IMR-90 (cell line): ENCODE data around the gene NPIPB6. TPM values are rescaled to one million over a fixed set of nuclear protein-coding genes. Genes with fewer than 3 reads are reported as not detected.

ENCODE experiments used
- ATAC-seq: fragments of 200-7000 bp; cut with Tn5 transposase; 2 replicates; pipeline ENCODE4 v1.9.1; 2020; ENCODE audit warnings: low read depth, mild to moderate bottlenecking, moderate library complexity
- BruUV-seq: library from RNA; stranded (reverse); fragments of 400-500 nt; replicated peaks from 2 replicates; lab custom pipeline; 2021; lab: Mats Ljungman, UMichigan
- CTCF ChIA-PET: fragments of 300-600 bp; formaldehyde crosslinking; extraction: SDS; loops from one replicate; lab custom pipeline; 2021; ENCODE audit warnings: antibody characterized with exemption; lab: Yijun Ruan, JAX
- POLR2A ChIA-PET: fragments of 300-600 bp; sonication (Branson Sonifier 250); formaldehyde crosslinking; loops from one replicate; lab custom pipeline; 2022; ENCODE audit warnings: antibody characterized with exemption; ENCODE audit not compliant: unreplicated experiment; lab: Charles Lee
- DNase-seq: peaks from one replicate; pipeline ENCODE4 v3.0.0; 2013
- H2AFZ ChIP-seq: replicated peaks from 2 replicates; pipeline ENCODE3; 2013; ENCODE audit warnings: low read length, mild to moderate bottlenecking; ENCODE audit not compliant: poor library complexity
- H2AK5ac ChIP-seq: 2 replicates; pipeline ENCODE4 v1.6.1; 2013; ENCODE audit warnings: low read depth, low read length, inconsistent platforms
- H2AK9ac ChIP-seq: replicated peaks from 2 replicates; pipeline ENCODE3; 2013; ENCODE audit warnings: mild to moderate bottlenecking, low read depth, low read length, moderate library complexity; ENCODE audit not compliant: poor library complexity
- H2BK120ac ChIP-seq: 2 replicates; pipeline ENCODE4 v1.6.1; 2013; ENCODE audit warnings: low read depth, low read length, inconsistent platforms
- H2BK15ac ChIP-seq: 3 replicates; pipeline ENCODE4 v1.6.1; 2013; ENCODE audit warnings: low read depth, low read length, inconsistent platforms
- H2BK20ac ChIP-seq: 2 replicates; pipeline ENCODE4 v1.6.1; 2013; ENCODE audit warnings: low read depth, mild to moderate bottlenecking, inconsistent platforms, low read length, moderate library complexity
- H2BK5ac ChIP-seq: 2 replicates; pipeline ENCODE4 v1.6.1; 2013; ENCODE audit warnings: mild to moderate bottlenecking, low read depth, low read length, inconsistent platforms; ENCODE audit not compliant: poor library complexity, severe bottlenecking
- H3K14ac ChIP-seq: replicated peaks from 2 replicates; pipeline ENCODE4 v1.6.1; 2013; ENCODE audit warnings: low read depth, low read length, inconsistent platforms
- H3K18ac ChIP-seq: 2 replicates; pipeline ENCODE4 v1.6.1; 2013; ENCODE audit warnings: low read depth, low read length, control low read depth
- H3K23ac ChIP-seq: 2 replicates; pipeline ENCODE4 v1.6.1; 2013; ENCODE audit warnings: low read depth, low read length, inconsistent platforms
- H3K27ac ChIP-seq: 2 replicates; pipeline ENCODE4 v1.5.1; 2013; ENCODE audit warnings: mild to moderate bottlenecking, control low read depth, low read length; ENCODE audit not compliant: insufficient read depth
- H3K27me3 ChIP-seq: 2 replicates; pipeline ENCODE4 v1.6.1; 2013; ENCODE audit warnings: low read length; ENCODE audit not compliant: control insufficient read depth, insufficient read depth
- H3K36me3 ChIP-seq: 2 replicates; pipeline ENCODE4 v1.6.1; 2013; ENCODE audit warnings: low read length, mixed read lengths; ENCODE audit not compliant: control insufficient read depth, insufficient read depth
- H3K4ac ChIP-seq: 2 replicates; pipeline ENCODE4 v1.6.1; 2013; ENCODE audit warnings: low read depth, low read length, inconsistent platforms
- H3K4me1 ChIP-seq: 2 replicates; pipeline ENCODE4 v1.6.1; 2013; ENCODE audit warnings: low read length, mixed read lengths; ENCODE audit not compliant: control insufficient read depth, insufficient read depth
- H3K4me2 ChIP-seq: 2 replicates; pipeline ENCODE4 v1.6.1; 2013; ENCODE audit warnings: low read depth, mild to moderate bottlenecking, control low read depth, low read length, moderate library complexity
- H3K4me3 ChIP-seq: 2 replicates; pipeline ENCODE4 v1.5.1; 2013; ENCODE audit warnings: low read depth, mild to moderate bottlenecking, control low read depth, low read length, moderate library complexity; ENCODE audit not compliant: insufficient read depth
- H3K56ac ChIP-seq: 2 replicates; pipeline ENCODE4 v1.6.1; 2013; ENCODE audit warnings: low read length, inconsistent platforms; ENCODE audit not compliant: insufficient read depth; ENCODE audit errors: extremely low read depth
- H3K79me1 ChIP-seq, 2 experiments: 2 replicates each; pipeline ENCODE4 v1.6.1; 2013; ENCODE audit warnings: low read length in 2 of 2, inconsistent platforms in 1 of 2, low read depth in 1 of 2
- H3K9ac ChIP-seq: 2 replicates; pipeline ENCODE4 v1.6.1; 2013; ENCODE audit warnings: low read depth, low read length, control low read depth
- H3K9me1 ChIP-seq: 2 replicates; pipeline ENCODE4 v1.6.1; 2013; ENCODE audit warnings: low read length, inconsistent platforms; ENCODE audit not compliant: insufficient read depth
- H3K9me3 ChIP-seq: 2 replicates; pipeline ENCODE4 v1.6.1; 2013; ENCODE audit warnings: low read length; ENCODE audit not compliant: control insufficient read depth, insufficient read depth
- H4K20me1 ChIP-seq: 2 replicates; pipeline ENCODE4 v1.6.1; 2013; ENCODE audit warnings: low read length, inconsistent platforms; ENCODE audit not compliant: insufficient read depth
- H4K5ac ChIP-seq: 2 replicates; pipeline ENCODE4 v1.6.1; 2013; ENCODE audit warnings: mild to moderate bottlenecking, low read depth, low read length, control low read depth
- H4K8ac ChIP-seq, 2 experiments: 2 replicates each; pipeline ENCODE4 v1.6.1; 2013; ENCODE audit warnings: low read depth in 2 of 2, low read length in 2 of 2, control low read depth in 1 of 2, inconsistent platforms in 1 of 2
- H4K91ac ChIP-seq: 2 replicates; pipeline ENCODE4 v1.6.1; 2013; ENCODE audit warnings: low read depth, low read length, inconsistent platforms; ENCODE audit not compliant: insufficient read depth
- FOS ChIP-seq: fragments of 150-350 bp; IDR thresholded peaks from 2 replicates; pipeline ENCODE4 v1.6.1; 2016; ENCODE audit warnings: low read depth, low read length
- MAFK ChIP-seq: IDR thresholded peaks from 2 replicates; pipeline ENCODE4 v1.6.1; 2012; ENCODE audit warnings: low read depth, low read length, improper control_type of control experiment
- MXI1 ChIP-seq: IDR thresholded peaks from 2 replicates; pipeline ENCODE4 v1.6.1; 2012; ENCODE audit warnings: low read depth, mild to moderate bottlenecking, low read length, moderate library complexity, borderline replicate concordance
- RCOR1 ChIP-seq: IDR thresholded peaks from 2 replicates; pipeline ENCODE4 v1.6.1; 2012; ENCODE audit warnings: mild to moderate bottlenecking, low read length, improper control_type of control experiment; ENCODE audit not compliant: insufficient replicate concordance
- RFX5 ChIP-seq: IDR thresholded peaks from 2 replicates; pipeline ENCODE4 v1.8.0; 2012; ENCODE audit warnings: low read depth, mild to moderate bottlenecking, low read length, moderate library complexity
- WGBS, 2 experiments: methylation state at CpG; one replicate each; pipeline versions ENCODE4 v1.1.5 to v1.1.7; 2013; ENCODE audit warnings: missing lambda C conversion rate in 2 of 2; ENCODE audit not compliant: insufficient read length in 1 of 2; ENCODE audit errors: extremely low coverage in 2 of 2; 5-methylcytosine and 5-hydroxymethylcytosine counted together
- dilution Hi-C: fragments of 300-500 bp; cut with HindIII; formaldehyde crosslinking; loops from one replicate; pipeline ENCODE4 v1.14.3; 2018; ENCODE audit warnings: low sequenced_read_pairs; ENCODE audit not compliant: unreplicated experiment
- in situ Hi-C: fragments of 300-500 bp; cut with MboI; formaldehyde crosslinking; loops from 3 replicates; pipeline ENCODE4 v1.14.3; 2019; ENCODE audit warnings: low sequenced_read_pairs, inconsistent platforms, mixed read lengths
- intact Hi-C: fragments of 100-400 bp; cut with micrococcal nuclease; formaldehyde crosslinking; loops from 2 replicates; pipeline ENCODE4 v1.10.0; 2022
- polyA plus RNA-seq, 3 experiments: library from polyadenylated mRNA; depleted of rRNA; stranded (reverse); fragments of >200 nt; gene quantifications; 2 replicates each; pipeline ENCODE4 v1.2.3, GENCODE V29; 2012; ENCODE audit warnings: low replicate concordance in 1 of 3
- total RNA-seq: library from RNA; depleted of rRNA; stranded (reverse); fragments of >200 nt; gene quantifications from 2 replicates; pipeline ENCODE4 v1.2.3, GENCODE V29; 2012

The NPIPB6 gene
- total and polyA plus RNA-seq, 2 of the 4 experiments (the other 2 are of a cell fraction): 0.18 to 0.19 TPM

GRCh38 chr16:28320023-28320561, 43.2 kb downstream of the NPIPB6 start:
- H2BK20ac ChIP-seq: no peak overlapping the region
- no peak for DNase-seq
- H4K8ac ChIP-seq: no peak overlapping the region
- H3K18ac ChIP-seq: no peak overlapping the region
- dilution Hi-C loops: no loop called here
- WGBS, 2 experiments: 95% methylated on average over 57 of the region's 73 CpGs; no CpG with 5 or more reads in 1 of the 2 experiments
- no peak overlapping the region for H3K4ac ChIP-seq
- no peaks in the 10 kb centered on the region for H3K9me1 ChIP-seq
- no peak overlapping the region for H2AK9ac ChIP-seq
- no peak overlapping the region for H3K56ac ChIP-seq
- H2BK5ac ChIP-seq: no peak overlapping the region
- no peak overlapping the region for H3K14ac ChIP-seq
- no peak overlapping the region for H2BK120ac ChIP-seq
- no peak overlapping the region for H2AFZ ChIP-seq
- BruUV-seq: no TSS peak
- no peak overlapping the region for H2AK5ac ChIP-seq
- no peaks in the 10 kb centered on the region for H3K4me1 ChIP-seq
- ChIA-PET POLR2A (no interaction called here), CTCF (no interaction called here)
- in situ Hi-C loops: loop anchor here (10.0 kb wide), 1 partner anchor 225 kb away; no protein-coding TSS in a partner anchor
- H3K4me3 ChIP-seq: no peak overlapping the region
- no peaks in the 10 kb centered on the region; the same call in 1 of the 2 replicates for H3K27me3 ChIP-seq
- intact Hi-C loops: no loop called here
- TF ChIP-seq RCOR1 (no peak), MAFK (no peak), MXI1 (no peak), RFX5 (no peak), FOS (no peak)
- H3K4me2 ChIP-seq: no peak overlapping the region
- H4K5ac ChIP-seq: no peak overlapping the region
- no peak overlapping the region for H3K9ac ChIP-seq
- H3K23ac ChIP-seq: no peak overlapping the region
- no peaks in the 10 kb centered on the region for H3K36me3 ChIP-seq
- H3K79me1 ChIP-seq: no peaks in the 10 kb centered on the region
- no peaks in the 10 kb centered on the region for H4K20me1 ChIP-seq
- no peak overlapping the region for H3K27ac ChIP-seq
- ATAC-seq: no peak
- H4K91ac ChIP-seq: no peak overlapping the region
- no peak overlapping the region for H2BK15ac ChIP-seq
- H3K9me3 ChIP-seq: no peaks in the 10 kb centered on the region
